NCI-H2196 (cell line): ENCODE results near the gene RIPOR3.
A peak's percentile ranks its signal among the peaks of the same experiment; 100 is the strongest.

Experiments
- DNase-seq: peaks from one replicate; lab custom pipeline; 2025; ENCODE audit not compliant: unreplicated experiment; lab: John Stamatoyannopoulos, UW

RIPOR3 gene

GRCh38 chr20:50594231-50594590 lies 97.1 kb downstream of the RIPOR3 start:
- DNase-seq = no peak

GRCh38 chr20:50593005-50593335 lies 98.4 kb downstream of the RIPOR3 start:
- no peak for DNase-seq

- peak; percentile 30 for DNase-seq
These were observed 98.9 kb downstream of the RIPOR3 start for GRCh38 chr20:50592282-50593004.

- no peak for DNase-seq
These were observed 100.0 kb downstream of the RIPOR3 start for GRCh38 chr20:50591233-50591852.

GRCh38 chr20:50590348-50590664 lies 101.0 kb downstream of the RIPOR3 start:
- DNase-seq = no peak

GRCh38 chr20:50589548-50590347 lies 101.6 kb downstream of the RIPOR3 start:
- no peak for DNase-seq

- peak; percentile 63 for DNase-seq
These were observed 103.2 kb downstream of the RIPOR3 start for GRCh38 chr20:50588034-50588736.

GRCh38 chr20:50587291-50587961 lies 103.9 kb downstream of the RIPOR3 start:
- no peak for DNase-seq

- DNase-seq = peak; percentile 38
These were observed 104.7 kb downstream of the RIPOR3 start for GRCh38 chr20:50586531-50587232.

GRCh38 chr20:50585678-50586077 lies 105.7 kb downstream of the RIPOR3 start:
- peak; percentile 14 for DNase-seq

- DNase-seq = no peak
These were observed 106.1 kb downstream of the RIPOR3 start for GRCh38 chr20:50585214-50585613.

GRCh38 chr20:50584687-50585086 lies 106.7 kb downstream of the RIPOR3 start:
- no peak for DNase-seq

- DNase-seq = no peak
These were observed 107.7 kb downstream of the RIPOR3 start for GRCh38 chr20:50583442-50584150.

- DNase-seq = no peak
These were observed 108.6 kb downstream of the RIPOR3 start for GRCh38 chr20:50582591-50583234.

- DNase-seq = no peak
These were observed 109.2 kb downstream of the RIPOR3 start for GRCh38 chr20:50582092-50582491.

GRCh38 chr20:50580842-50581544 lies 110.3 kb downstream of the RIPOR3 start:
- no peak for DNase-seq

GRCh38 chr20:50580016-50580747 lies 111.2 kb downstream of the RIPOR3 start:
- peak; percentile 58 for DNase-seq

GRCh38 chr20:50579511-50579910 lies 111.8 kb downstream of the RIPOR3 start:
- no peak for DNase-seq
